Right ventricle myocardium inferior (tissue), 1 donor: ENCODE data around the gene RFX4. TPM values are rescaled to one million over a fixed set of nuclear protein-coding genes. Genes with fewer than 3 reads are reported as not detected.
A peak's percentile ranks its signal among the peaks of the same experiment; 100 is the strongest.

ENCODE experiments used
- ATAC-seq: fragments of 200-7000 bp; cut with Tn5 transposase; one replicate; pipeline ENCODE4 v1.9.1; 2020; ENCODE audit warnings: mild to moderate bottlenecking, moderate library complexity
- DNase-seq: peaks from one replicate; pipeline ENCODE4 v3.0.0; 2021; ENCODE audit errors: missing footprints
- intact Hi-C: fragments of 100-400 bp; cut with DNase I; formaldehyde crosslinking; loops from one replicate; pipeline ENCODE4 v1.11.0; 2022
- total RNA-seq: library from RNA; stranded (reverse); fragmentation: NEBNext Ultra II Directional; extraction: Animal tissue kit (Norgen Biotek cat#: 25700); gene quantifications from one replicate; pipeline ENCODE4 v1.2.1, GENCODE V29; 2021
- donor health status: DM: no; HTN: yes; CAD: no; lungs with severe emphysema.

The RFX4 gene
- total RNA-seq, 1 donor from 2014 or later, result not detected

DNA sequence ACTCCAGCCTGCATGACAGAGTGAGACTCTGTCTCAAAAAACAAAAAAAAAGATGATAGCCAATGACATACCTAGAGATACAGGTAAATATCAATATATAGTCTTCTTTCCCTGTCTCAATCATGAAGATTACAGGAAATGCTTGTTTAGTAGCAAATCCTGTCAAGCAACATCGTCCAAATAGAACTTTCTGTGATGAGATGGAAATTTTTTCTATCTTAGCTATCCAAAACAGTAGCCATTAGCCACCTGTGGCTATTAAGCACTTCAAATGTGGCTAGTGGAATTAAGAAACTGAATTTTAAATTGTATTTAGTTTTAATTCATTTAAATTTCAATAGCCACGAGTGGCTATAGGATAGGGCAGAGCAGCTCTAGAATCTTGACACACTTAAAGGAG is 158.4 kb downstream of the RFX4 start:
- intact Hi-C loops, result no loop called here

DNA sequence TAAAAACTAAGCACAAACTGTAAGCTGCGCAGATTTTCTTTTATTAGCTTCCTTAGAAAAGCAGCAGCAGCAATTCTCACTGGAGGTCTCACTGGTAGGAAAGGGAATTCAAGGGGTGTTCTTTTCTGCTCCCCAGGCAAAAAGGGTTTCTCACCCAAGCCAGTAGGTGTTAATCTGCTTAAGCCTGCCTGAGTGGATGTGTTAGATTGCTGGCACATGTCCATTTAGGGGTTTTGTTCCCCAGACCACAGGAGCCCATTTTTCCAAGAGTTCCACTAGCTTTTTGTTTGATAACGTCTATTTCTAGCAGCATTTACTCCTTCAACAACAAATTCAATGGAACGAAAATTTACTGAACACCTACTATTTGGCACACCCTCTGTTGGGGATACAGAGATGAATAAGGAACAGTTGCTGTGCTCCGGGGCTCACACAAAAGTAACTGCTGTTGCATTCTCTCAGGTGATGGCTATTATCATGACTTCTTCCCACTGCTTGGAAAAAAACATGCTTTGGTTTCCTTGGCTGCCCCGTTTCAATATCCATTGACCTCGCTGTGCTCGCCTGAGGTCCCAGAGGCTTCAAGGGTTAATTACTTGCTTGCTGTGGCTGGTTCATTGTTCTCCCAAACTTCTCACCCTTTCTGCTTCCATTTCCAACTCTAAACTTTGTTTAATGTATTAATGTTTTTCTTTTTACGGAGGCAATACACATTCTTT is 160.6 kb downstream of the RFX4 start:
- DNase-seq, result no peak
- intact Hi-C loops, result no loop called here
- ATAC-seq, result no peak

More for the DNA sequence above, 158.4 kb downstream of the RFX4 start:
- DNase-seq (no peak), ATAC-seq (no peak)

DNA sequence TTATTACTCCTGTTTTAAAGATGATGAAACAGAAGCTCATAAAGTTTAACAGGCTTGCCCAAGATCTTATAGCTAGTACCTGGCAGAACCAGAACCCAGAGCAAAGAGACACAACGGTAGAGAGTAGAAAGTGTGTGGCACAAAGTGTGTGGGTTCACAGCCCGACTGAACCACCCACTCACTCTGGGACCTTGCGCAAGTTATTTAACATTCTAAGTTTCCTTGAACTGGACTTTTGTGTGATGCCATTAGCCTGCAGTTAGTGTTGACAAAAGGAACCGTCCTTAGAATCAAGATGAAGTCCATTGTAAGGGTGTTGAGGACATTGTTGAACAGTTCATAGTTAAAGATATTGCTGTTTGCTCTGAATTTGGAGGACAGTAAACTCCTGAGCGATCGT is 161.8 kb downstream of the RFX4 start:
- no peak for ATAC-seq
- no peak for DNase-seq
- intact Hi-C loops, result no loop called here

DNA sequence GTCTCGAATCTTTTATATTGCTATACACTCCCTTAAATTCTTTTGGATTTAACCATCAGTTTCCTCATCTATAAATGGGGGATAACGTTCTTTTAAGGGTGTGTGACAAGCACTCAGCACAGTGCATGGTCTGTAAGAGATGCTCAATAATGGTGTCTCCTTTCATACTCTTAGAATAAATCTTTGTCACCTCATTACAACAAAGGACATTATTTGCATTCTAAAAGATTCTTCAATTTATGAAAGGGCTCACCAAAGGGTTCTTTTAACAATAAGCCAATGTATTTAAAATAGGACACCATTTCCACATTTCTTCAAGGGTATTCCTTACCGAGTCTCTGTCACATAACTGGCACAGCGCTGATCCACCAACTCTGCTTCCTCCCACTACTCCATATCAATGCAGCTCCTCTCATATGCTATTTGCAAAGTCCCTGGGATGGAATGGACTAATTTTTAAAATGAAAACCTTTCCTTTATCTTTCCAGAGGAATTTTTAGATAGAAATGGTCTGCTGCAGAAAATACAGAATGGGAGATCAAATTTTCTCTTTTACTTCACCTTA is 162.5 kb downstream of the RFX4 start:
- ATAC-seq (no peak), DNase-seq (no peak)
- intact Hi-C loops, result no loop called here

DNA sequence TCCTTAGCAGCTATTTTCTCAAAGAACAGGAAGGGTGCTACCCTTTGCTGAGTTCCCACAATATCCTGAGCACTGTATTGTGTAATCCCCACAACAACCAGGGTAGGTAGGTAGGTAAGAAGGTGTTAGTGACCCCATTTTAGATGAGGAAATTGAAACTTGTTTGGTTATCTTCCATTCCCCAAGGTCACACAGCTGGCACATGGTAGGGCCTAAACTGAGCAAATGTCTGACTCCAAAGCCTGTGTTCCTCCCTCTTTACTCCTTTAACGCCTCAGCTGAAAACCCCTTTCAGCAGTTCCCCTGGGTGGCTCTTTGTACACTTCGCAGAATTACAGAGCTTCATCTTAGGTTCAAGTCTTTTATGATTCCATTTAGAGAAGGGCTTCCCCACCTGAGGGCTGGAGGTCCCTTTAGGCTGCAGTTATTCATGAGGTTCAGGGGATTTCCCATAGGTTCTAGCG is 165.2 kb downstream of the RFX4 start:
- ATAC-seq (no peak), DNase-seq (no peak)
- intact Hi-C loops, result no loop called here

DNA sequence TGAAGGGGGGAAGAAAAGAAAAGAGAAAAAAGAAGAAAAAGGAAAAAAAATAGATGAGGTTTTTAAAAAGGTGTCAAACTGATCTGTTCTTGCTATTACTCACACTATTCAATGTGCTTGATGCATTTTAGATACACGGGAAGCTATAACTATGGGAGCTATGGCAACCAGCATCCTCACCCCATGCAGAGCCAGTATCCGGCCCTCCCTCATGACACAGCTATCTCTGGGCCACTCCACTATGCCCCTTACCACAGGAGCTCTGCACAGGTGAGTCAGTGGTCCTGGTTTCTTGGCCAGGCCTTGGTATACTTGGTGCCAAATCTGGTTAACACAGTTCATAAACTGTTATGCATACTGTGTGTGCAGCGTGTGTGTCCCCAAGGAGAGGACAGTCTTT is 167.7 kb downstream of the RFX4 start:
- no peak for DNase-seq

DNA sequence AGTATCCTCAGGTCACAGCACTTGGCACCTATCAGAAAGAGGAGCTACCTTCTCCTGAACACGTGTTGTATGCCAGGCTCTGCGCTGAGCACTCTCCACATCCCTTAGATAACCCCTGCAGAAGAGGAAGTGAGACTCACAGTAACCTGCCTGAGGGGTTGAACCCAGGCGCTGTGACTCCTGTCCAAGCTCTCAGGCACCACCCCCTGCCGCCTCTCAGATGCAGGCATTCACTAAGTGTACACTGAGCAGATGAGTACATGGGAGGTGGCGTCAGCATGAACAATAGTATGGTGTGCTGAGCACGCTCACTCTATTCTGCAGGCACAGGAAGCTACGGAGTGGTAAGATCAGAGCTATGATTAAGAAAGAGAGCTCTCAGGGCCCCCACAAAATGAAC is 170.7 kb downstream of the RFX4 start:
- ATAC-seq, result no peak
- no peak for DNase-seq
- intact Hi-C loops, result no loop called here

More for the DNA sequence above, 167.7 kb downstream of the RFX4 start:
- ATAC-seq, result no peak
- intact Hi-C loops, result no loop called here

DNA sequence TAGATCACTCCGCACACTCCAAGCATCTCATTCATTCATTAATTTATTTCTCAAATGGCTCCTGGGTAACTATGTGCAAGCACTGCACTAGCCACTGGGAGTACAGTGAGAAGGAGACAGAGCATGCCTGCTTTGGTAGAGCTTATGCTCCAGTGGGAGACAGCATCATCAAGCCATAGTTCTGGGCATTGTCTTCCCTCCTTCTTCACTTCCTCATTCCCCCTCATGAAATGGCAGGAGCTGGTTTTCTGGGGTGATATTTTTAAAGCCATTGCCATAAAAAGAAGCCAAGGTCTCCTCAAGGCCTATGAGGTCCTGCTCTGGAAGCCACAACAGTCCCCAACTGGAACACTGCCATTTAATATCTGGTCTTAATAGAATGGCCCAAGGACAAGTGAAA is 171.5 kb downstream of the RFX4 start:
- DNase-seq, result no peak
- intact Hi-C loops, result no loop called here
- ATAC-seq, result no peak

DNA sequence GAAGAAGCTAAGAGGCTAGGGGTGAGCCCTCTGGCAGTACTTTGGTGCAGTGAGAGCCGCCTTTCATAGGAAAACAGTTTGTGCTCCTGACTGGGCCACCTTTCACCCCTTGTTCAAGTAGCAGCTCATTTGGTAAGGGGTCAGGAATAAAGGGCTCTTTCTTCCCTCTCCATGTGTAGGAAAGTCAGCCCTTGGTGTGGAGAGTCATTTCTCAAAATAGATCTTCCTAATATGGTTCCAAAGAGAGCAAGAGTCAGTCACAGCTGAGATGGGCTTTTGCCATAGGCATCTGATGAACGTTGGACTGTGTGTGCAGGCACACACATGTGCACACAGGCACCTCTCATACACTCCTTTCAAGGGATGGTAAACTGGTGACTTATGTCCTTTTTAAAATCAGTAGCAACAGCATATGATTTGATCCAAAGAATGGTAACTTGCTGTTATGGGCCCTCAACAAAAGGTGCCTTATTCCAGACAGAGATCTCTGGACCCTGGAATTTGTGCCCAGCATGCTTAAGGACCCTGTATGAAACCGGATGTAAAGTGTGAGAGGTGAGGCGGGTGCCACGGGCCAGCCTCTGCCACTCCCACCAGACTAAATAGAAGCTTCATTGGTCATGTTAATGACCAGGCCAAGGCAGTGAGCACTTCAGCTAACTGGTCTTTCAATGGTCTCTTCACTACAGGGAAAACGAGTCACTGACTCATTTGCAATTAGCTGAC is 175.0 kb downstream of the RFX4 start:
- ATAC-seq (peak; percentile 29), DNase-seq (no peak)
- intact Hi-C loops, result no loop called here

DNA sequence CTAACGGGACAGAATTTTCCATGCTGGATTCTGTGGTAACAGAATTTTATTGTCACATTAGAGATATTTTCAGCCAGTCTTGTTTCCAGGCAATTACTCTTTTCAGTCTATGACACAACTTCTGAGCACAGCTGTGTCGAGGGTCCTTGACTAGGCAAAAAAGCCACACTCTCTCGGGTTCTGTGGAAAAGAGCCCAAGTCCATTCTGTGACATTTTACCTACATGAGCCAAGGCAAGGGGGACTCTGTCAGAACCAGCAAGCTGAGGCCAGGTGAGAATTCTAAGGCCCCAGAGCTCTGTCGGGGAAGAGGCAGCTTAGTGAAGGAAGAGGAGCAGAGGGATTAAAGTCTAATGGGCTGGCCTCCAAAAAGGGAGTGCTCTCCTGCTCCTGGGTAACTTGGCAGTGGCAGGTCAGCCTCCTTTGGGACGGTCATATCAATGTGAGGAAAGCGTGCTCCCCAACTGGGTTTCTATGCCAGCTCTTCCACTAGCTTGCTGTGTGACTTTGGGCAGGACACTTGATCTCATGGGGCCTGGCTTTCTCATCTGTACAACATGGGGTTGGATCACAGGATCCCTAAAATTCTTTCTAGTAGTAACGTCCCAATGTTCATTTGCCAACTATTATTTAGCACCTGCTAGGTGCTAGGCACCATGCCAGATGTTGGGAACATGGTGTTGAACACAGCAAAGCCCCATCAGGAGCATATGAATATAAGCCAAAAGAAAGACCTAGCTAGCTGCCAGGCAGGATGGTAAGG is 175.7 kb downstream of the RFX4 start:
- ATAC-seq (peak; percentile 38), DNase-seq (no peak)
- intact Hi-C loops, result no loop called here

DNA sequence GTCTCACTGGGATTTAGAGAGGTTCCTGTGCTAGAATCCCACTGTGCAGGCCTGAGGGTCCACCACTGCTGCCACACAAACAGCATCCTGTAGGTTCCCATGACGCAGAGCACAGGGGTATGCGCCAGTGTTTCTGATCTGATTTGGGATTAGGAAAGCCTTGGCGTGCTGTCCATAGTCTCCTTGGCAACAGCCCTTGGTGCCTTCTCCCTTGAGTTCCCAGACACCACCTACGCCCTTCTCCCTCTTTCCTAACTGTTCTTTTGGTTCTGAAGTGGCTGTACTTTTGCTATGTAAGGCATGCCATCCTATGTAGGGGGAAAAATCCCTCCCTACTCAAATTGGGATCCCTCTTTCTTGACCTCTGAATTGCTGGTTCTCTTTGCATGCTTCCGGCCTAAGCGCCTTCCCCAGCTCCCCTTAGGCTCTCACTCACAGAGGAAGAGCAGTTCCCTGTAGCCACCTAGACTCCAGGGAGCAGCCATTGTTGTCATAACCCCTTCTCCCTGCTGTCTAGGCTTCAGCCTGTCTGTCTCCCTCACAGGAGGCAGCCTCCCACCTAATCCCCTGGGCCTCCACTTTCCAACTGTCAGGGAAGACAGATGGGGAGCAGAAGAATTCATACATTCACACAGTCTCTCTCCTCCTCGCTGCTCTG is 176.9 kb downstream of the RFX4 start:
- DNase-seq (no peak), ATAC-seq (peak; percentile 11)
- intact Hi-C loops, result no loop called here

DNA sequence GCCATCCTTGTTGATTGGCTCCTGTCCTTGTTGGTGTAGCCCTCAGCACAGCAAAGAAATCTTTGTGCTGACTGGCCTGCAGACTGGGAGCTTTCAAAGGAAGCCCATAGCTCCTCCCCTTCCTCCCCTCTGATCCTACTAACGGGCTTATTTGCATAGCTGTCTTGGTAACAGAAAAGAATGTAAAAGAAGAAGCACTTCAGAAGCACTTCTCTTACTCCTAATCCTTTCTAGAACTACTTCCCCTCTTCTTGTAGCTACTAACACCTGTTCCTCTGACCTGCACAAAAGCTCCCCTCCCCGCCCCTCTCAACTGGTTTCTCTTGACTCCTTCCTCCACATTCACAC is 177.4 kb downstream of the RFX4 start:
- intact Hi-C loops, result no loop called here
- ATAC-seq (no peak), DNase-seq (no peak)

DNA sequence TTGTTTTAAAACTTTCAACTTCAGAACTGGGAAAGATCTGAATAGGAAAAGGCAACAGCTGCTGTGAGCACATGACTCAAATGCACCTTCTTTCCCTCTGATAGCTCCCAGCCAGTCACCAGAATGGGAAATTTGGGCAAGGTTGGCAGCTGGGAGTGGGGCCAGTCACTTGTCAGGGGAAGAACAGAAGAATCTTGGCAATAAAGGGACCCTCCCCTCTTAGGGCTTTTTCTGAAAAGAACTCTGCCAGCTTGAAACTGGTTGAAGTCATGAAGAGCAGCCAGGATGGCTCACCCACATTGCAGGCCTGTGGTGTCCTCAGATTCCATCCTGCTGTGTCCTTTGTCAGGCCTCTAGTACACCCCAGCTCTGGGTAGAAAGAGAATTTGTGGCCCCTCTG is 181.4 kb downstream of the RFX4 start:
- DNase-seq, result no peak
- intact Hi-C loops, result no loop called here
- no peak for ATAC-seq

DNA sequence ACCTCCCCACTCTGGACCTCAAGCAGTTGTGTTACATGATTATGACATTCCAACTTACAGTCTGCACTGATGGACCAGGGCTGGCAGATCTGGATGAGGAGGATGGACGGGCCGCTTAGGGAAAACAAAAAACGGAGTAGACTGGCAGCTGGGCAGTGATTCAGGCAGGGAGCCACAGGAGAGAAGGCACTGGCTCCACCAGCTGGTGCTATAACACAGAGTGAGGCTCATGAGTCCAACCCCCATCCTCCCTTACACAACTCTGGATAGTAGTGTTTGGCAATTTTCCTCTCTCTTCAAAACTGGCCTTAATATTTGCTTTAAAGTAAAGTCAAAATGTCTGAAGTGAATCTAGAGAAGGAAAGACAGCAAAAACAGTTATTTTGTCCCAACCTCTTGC is 181.9 kb downstream of the RFX4 start:
- ATAC-seq, result peak; percentile 66
- peak; percentile 68 for DNase-seq
- intact Hi-C loops, result no loop called here

DNA sequence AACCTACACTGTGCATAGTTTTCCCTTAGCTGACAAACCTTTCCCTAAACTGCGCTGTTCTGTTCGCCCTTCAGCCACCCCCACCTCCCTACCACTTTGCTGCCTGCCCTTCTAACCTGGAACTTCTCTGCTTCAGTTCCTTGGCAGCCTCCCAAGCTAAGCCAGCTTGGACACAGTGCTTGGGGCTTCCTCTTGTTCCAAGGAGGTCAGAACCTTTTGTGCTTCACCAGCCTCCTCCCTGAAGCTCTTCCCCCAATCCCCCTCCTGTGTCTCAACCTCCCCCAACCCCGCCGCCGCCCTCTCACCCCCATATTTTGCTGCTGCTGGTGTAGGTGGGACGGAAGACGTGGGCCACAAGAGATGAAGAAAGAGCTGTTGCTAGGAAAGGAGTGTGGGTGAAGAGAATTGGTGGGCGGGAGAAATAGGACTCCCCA is 183.6 kb downstream of the RFX4 start:
- peak; percentile 68 for DNase-seq
- intact Hi-C loops, result no loop called here
- ATAC-seq, result peak; percentile 66

DNA sequence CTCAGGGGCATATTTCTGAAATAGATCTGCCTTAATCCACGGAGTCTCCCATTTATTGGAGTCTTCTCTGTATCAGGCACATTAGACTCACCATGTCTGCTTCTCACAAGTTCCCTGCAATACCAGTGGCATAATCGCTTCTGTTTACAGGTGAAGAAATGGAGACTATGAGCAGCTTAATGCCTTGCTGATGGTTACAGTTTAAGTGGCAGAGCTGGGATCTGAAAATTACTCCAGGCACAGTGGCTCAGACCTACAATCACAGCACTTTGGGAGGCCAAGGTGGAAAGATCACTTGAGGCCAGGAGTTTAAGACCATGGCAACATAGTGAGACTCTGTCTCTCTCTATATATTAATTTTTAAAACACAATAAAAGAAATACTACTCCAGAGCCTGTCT is 184.4 kb downstream of the RFX4 start:
- ATAC-seq, result no peak
- no peak for DNase-seq
- intact Hi-C loops, result no loop called here

DNA sequence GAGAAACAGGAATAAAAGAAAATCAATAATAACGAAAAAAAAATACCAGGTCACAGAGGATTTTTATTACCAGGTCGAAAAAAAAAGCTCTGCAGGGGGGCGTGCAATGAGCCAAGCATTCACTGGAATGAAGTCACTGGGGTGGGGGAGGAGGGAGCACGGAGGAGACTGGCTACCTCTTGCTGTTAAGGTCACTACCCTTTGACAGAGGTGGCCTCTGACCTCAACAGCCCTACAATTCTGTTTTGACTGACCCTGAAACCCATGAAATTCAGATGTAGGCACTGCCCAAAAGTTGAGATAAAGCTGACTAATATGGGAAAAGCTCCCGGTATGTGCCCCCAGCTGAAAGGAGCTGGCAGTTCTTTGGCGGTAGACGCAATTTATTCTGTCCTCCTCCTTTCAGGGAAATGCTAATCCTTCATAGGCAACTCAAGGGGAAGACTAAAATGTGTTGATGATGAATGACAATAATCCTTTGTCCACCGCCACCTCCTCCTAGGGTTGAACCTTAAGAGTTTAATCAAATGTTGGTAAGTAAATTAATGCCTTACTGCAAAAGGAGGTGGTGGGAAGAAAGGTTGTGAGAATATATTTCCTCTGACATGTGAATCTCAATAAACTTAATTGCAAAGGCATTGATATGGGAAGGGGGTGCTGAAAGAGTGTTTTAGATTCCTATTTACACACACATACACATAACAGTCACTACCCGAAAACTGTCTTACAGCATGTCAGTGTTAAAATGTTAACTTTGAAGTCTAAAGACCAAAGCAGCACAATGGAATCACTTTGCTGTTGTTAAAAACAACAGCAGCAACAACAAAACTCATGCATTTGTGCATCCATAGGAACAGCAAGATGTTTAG is 185.4 kb downstream of the RFX4 start:
- DNase-seq (no peak), ATAC-seq (no peak)
- intact Hi-C loops, result no loop called here

DNA sequence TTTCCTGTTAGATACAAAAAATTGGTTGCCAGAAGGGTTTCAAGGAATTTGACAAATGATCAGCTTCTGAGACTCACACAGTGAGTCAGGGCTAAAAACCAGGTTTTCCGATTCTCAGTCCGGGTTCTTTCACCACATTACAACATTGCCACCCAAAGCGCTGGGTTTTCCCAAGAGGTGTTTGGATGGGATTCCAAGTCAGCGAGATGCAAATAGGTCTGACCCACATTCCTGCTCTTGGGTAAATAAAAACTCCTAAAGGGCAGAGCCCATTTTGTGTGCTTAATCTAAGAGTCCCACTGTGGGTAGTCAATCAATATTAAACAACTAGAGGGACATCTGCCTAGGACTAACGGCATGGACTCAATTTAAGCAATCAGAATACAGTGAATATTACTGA is 186.3 kb downstream of the RFX4 start:
- intact Hi-C loops, result no loop called here
- no peak for ATAC-seq
- no peak for DNase-seq
